Ishikawa (cell line): ENCODE measurements around the gene C2orf49.

Source experiments
- CEBPB ChIP-seq: IDR thresholded peaks from 2 replicates; pipeline ENCODE4 v1.6.1; 2012
- CREB1 ChIP-seq: IDR thresholded peaks from 2 replicates; pipeline ENCODE4 v1.6.1; 2012; ENCODE audit warnings: low read depth
- EGR1 ChIP-seq: IDR thresholded peaks from 2 replicates; pipeline ENCODE4 v1.6.1; 2012
- EP300 ChIP-seq: IDR thresholded peaks from 2 replicates; pipeline ENCODE4 v1.6.1; 2012; ENCODE audit warnings: borderline replicate concordance
- FOXM1 ChIP-seq: IDR thresholded peaks from 2 replicates; pipeline ENCODE4 v1.6.1; 2012; ENCODE audit warnings: low read depth, borderline replicate concordance
- MAX ChIP-seq: IDR thresholded peaks from 2 replicates; pipeline ENCODE4 v1.6.1; 2012
- NFIC ChIP-seq: IDR thresholded peaks from 2 replicates; pipeline ENCODE4 v1.6.1; 2012
- RAD21 ChIP-seq: IDR thresholded peaks from 2 replicates; pipeline ENCODE4 v1.6.1; 2012; ENCODE audit warnings: low read depth
- REST ChIP-seq: IDR thresholded peaks from 2 replicates; pipeline ENCODE4 v1.6.1; 2012; ENCODE audit warnings: low read depth, mild to moderate bottlenecking
- TAF1 ChIP-seq: IDR thresholded peaks from 2 replicates; pipeline ENCODE4 v1.6.1; 2012; ENCODE audit warnings: low read depth, mild to moderate bottlenecking
- TCF12 ChIP-seq: IDR thresholded peaks from 2 replicates; pipeline ENCODE4 v1.6.1; 2012; ENCODE audit warnings: low read depth
- TEAD4 ChIP-seq: IDR thresholded peaks from 2 replicates; pipeline ENCODE4 v1.6.1; 2012
- YY1 ChIP-seq: IDR thresholded peaks from 2 replicates; pipeline ENCODE4 v1.6.1; 2012; ENCODE audit warnings: low read depth
- ZBTB7A ChIP-seq: IDR thresholded peaks from 2 replicates; pipeline ENCODE4 v1.6.1; 2012; ENCODE audit warnings: low read depth
- TF ChIP-seq, protein P1 (sequence below): IDR thresholded peaks from 2 replicates; pipeline ENCODE4 v1.6.1; 2012

Gene C2orf49

DNA sequence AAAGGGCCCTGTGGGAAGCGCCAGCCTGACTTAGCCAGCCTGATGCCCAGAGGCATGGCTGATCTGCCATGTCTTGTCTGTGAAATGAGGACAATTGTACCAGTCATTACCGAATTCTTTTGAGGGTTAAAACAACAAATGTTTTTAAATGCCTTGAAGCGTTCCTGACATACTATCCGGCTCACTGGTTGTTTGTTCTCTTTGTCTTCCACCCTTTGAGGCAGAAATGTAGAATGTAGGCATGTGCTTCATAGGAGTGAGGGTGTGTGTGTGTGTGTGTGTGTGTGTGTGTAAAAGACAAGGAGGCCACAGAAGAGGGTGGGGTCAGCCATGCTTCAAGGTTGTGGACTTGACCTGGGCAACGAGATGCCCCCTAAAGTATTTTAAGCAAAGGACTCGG, 43.3 kb upstream of the C2orf49 start:
- no peak for TF ChIP-seq TCF12
- TF ChIP-seq NFIC: no peak
- TF ChIP-seq TAF1: no peak
- no peak for TF ChIP-seq MAX
- no peak for TF ChIP-seq ZBTB7A
- TF ChIP-seq CEBPB: no peak
- no peak for TF ChIP-seq EP300

DNA sequence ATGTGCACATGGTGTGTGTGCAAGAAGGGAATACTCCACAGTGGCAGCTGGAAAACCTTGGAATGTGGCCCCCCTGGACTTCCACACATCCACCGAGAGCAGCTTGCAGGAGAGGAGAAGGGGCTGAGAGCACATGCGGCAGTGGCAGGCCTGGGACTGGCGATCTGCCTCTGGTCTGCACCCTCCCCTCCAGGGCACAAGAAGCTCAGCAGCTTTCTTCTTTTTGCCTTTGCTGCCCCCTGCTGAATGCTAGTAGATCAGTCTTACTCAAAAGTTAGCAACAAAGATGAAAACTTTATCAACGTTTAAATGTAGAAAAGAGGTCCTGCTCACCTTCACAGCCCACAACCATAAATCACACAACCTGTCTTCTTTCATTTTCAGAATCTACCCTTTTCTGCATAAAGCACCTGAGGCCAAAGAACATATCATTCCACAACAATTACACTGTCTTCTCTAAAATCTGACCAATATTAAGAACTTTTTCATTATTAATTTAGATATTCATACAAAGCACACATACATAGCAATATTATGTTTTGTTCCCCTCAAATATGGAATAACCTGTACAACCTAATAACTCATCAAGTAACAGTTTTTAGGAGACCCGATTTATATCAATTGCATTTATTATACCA, 42.4 kb upstream of the C2orf49 start:
- TF ChIP-seq YY1: no peak
- TF ChIP-seq ZBTB7A: no peak
- TF ChIP-seq EP300: no peak
- TF ChIP-seq RAD21: peak; percentile 46
- TF ChIP-seq, protein P1, sequence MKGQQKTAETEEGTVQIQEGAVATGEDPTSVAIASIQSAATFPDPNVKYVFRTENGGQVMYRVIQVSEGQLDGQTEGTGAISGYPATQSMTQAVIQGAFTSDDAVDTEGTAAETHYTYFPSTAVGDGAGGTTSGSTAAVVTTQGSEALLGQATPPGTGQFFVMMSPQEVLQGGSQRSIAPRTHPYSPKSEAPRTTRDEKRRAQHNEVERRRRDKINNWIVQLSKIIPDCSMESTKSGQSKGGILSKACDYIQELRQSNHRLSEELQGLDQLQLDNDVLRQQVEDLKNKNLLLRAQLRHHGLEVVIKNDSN: no peak

DNA sequence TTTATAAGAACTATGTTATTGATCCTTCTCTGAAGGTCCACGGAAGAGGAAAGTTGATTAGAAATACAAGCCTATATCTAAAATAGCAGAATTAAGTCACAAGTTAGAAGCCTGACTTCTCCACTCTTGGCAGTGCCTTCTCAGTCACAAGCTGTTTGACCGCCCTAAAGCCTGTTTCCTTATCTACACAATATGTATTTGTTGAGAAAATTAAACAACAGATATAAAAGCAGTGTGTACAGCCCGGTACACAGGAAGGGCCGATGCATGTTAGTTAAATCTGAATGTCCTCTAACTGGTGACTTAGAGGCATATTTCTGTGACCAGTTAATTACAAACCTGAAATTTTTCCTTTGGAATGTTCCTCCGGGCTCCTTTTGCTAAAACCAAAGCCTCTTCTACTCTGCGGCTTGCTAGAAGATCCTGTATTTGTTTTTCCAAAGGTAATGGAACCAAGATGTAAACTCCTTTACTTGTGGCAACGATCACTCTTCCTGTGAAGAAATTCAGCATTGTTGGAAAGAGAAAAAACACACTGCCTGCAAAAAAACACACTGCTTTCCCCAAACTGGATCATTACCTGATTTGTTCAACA, 41.2 kb upstream of the C2orf49 start:
- no peak for TF ChIP-seq EP300
- TF ChIP-seq YY1: no peak
- TF ChIP-seq MAX: no peak
- TF ChIP-seq TAF1: no peak
- no peak for TF ChIP-seq RAD21
- no peak for TF ChIP-seq FOXM1

DNA sequence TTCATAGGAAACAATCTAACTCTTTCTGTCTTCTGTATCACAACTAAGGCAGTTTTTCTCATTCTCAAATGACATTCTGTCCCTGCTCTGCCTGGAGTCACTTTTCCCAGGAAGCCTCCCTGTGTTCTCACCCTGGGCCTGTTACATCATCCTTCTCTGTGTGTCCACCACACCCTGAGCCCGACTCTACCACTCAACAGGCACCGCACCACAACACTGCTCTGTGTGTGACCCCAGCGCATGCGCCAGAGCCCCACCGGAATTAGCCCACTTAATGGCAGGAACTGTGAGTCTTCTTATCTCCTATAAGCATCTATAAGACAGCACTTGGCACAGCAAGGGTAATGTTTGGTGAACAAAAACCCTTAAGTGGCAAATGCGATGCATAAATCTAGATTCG, 40.1 kb upstream of the C2orf49 start:
- no peak for TF ChIP-seq MAX
- no peak for TF ChIP-seq TCF12
- TF ChIP-seq ZBTB7A: no peak
- TF ChIP-seq CEBPB: no peak
- TF ChIP-seq CREB1: no peak
- no peak for TF ChIP-seq RAD21
- TF ChIP-seq YY1: no peak
- no peak for TF ChIP-seq FOXM1
- TF ChIP-seq, protein P1: no peak
- no peak for TF ChIP-seq TAF1
- TF ChIP-seq NFIC: no peak
- no peak for TF ChIP-seq EP300
- no peak for TF ChIP-seq EGR1
- no peak for TF ChIP-seq TEAD4
- no peak for TF ChIP-seq REST

DNA sequence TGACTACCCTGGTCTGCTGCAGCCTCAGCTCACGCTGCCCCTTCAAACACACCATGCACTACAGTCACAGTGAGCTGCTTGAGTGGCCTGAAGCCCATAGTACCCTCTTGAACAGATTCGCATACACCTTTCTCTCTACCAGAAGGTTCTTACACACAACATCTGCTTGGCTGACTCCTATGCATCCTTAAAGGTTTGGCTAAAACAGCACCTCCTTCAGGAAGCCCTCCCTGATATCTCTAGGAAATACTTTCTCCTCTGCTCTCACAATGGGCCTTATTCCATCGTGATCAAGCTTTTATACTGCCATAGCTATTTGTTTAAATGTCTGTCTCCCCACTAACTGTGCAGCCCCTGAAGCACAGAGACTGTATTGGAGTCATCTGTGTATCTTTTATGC, 39.3 kb upstream of the C2orf49 start:
- TF ChIP-seq CREB1 (no peak), TAF1 (no peak), TCF12 (no peak), RAD21 (no peak), ZBTB7A (no peak), CEBPB (no peak), TEAD4 (no peak), EGR1 (no peak), YY1 (no peak), MAX (no peak), FOXM1 (no peak), REST (no peak), NFIC (no peak)
- TF ChIP-seq, protein P1: no peak
